ENCODE results near the gene TFIP11.

Gene TFIP11

DNA sequence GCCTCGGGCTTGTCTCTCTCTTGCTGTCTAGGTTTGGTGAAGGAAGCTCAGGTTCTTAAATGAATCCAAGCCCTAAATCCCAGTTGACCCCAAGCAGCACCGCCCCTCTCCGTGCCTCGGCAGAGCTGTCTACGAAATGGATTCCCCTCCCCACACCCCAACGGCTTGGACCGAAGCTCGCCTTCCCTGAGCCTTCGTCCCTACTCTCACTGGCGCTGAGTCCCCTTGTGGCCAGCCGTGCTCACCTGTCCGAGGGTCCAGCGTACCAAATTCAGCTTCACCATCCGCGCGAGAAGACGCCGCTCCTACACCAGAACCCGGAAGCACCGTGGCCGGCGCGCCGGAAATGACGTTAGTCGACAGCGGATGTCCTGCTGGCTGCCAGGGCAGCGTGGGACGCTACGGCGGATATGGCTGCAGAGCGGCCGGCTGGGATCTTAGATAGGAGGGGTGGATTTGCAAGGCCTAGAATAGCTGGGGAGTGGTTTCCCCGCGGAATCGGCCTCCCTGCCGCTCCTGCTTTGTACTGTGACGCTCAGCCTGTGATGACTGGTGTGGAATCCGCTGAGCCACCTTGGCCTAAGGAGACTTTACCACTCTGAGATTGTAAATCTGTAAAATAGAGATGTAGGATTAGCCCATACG is at the start of gene TFIP11:
TSS of gene TFIP11 (minus strand) at position 325 of the 645 bp plus-strand sequence. CDS start 2,201 bp downstream, outside the sequence.
- TF ChIP-seq, protein P1, sequence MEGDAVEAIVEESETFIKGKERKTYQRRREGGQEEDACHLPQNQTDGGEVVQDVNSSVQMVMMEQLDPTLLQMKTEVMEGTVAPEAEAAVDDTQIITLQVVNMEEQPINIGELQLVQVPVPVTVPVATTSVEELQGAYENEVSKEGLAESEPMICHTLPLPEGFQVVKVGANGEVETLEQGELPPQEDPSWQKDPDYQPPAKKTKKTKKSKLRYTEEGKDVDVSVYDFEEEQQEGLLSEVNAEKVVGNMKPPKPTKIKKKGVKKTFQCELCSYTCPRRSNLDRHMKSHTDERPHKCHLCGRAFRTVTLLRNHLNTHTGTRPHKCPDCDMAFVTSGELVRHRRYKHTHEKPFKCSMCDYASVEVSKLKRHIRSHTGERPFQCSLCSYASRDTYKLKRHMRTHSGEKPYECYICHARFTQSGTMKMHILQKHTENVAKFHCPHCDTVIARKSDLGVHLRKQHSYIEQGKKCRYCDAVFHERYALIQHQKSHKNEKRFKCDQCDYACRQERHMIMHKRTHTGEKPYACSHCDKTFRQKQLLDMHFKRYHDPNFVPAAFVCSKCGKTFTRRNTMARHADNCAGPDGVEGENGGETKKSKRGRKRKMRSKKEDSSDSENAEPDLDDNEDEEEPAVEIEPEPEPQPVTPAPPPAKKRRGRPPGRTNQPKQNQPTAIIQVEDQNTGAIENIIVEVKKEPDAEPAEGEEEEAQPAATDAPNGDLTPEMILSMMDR (IDR thresholded peaks at IDR 0.05; ENCODE audit: low read depth, low read length, missing control alignments): no peak
- peak within 1 kb of the TSS; percentile 84 for H3K4me3 ChIP-seq (ENCODE audit: low read depth, low read length)
- in situ Hi-C loops (cut with HindIII; ENCODE audit: low sequenced_read_pairs): no loop called here
- DNase-seq (ENCODE audit: low read depth): peak; percentile 81

DNA sequence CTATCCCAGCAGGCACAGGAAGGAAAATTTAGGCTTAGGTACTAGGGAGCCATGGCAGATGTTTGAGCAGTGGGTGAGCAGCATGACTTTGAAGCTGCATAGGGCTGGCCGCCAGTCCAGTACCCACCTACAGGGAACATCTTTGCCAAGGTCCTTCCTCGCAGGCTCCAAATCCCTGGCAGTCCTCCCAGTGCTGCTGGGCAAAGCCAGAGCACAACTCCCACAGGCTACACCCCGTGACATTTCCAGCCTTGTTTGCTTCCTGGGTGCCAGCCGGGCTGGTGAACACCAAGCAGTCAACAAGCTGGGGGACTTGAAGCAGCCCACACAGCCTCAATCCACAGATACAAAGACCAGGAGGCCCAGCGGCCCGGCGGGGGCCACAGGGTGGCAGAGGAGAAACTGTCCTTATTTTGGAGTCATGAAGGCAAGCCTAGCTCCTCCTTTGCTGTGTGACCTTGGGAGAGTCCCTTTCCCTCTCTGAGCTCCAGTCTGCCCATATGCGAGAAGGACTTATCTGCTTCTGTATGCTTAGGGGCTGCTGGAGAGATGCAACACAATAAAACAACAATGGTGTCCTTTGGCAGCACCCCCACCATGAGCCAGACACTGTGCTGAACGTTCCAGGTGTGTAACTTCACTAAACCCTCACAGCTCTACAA is 49.6 kb upstream of the TFIP11 start:
- no peak overlapping the region for H3K4me3 ChIP-seq (ENCODE audit: low read depth, low read length)
- in situ Hi-C loops (cut with HindIII; ENCODE audit: low sequenced_read_pairs): no loop called here
- no peak for DNase-seq (ENCODE audit: low read depth)
- TF ChIP-seq, protein P1 (IDR thresholded peaks at IDR 0.05; ENCODE audit: low read depth, low read length, missing control alignments): no peak

DNA sequence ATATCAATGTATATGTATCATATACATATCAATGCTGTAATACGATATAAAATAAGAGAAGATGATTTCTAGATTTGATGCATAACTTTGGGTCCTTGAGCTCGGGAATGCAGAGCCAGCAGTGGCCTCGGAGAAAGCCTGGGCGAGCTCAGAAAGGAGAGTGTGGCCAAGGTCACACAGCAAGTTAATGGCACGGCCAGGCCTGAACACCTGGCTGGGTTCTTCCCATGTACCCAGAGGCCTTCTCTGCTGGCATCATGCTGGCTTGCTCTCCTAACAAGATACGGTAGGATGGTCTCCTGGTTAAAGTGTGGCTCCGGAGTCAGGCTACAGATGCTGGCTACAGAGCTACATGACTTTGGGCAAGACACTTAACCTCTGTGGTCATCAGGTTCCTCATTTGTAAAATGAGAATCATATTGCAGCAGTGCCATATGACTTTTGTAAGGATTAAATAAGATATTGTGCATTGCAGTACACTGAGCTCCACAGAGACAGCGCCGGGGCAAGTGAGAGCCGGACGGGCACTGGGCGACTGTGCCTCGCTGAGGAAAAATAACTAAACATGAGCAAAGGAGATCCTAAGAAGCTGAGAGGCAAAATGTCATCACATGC is 47.8 kb upstream of the TFIP11 start:
- in situ Hi-C loops (cut with HindIII; ENCODE audit: low sequenced_read_pairs): no loop called here
- DNase-seq (ENCODE audit: low read depth): no peak
- TF ChIP-seq, protein P1 (IDR thresholded peaks at IDR 0.05; ENCODE audit: low read depth, low read length, missing control alignments): no peak
- no peak overlapping the region for H3K4me3 ChIP-seq (ENCODE audit: low read depth, low read length)

DNA sequence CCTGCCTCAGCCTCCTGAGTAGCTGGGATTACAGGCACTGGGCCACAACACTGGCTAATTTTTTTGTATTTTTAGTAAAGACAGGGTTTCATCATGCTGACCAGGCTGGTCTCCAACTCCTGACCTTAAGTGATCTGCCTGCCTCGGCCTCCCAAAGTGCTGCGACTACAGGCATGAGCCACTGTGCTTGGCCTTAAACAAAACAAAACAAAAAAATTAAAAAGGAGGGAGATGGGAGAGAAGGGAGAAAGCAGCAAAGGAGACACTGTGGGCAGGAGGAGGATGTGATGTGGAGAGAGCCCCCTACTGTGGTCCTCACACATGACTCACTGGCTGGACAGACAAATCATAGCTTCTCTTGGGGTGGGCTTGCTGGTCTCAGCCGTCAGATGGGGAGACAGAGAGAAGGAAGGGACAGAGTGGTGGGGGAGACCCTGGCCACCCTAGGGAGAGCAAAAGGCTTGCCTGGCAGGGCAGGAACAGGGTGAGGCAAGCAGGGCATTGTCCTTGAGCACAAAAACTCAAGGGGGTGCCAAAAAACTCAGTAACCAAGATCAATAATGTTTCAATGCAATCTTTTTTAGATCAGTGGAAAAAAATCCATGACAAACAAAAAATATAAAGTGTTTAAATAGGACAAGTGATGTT is 46.1 kb upstream of the TFIP11 start:
- DNase-seq (ENCODE audit: low read depth): peak; percentile 28
- TF ChIP-seq, protein P1 (IDR thresholded peaks at IDR 0.05; ENCODE audit: low read depth, low read length, missing control alignments): no peak
- in situ Hi-C loops (cut with HindIII; ENCODE audit: low sequenced_read_pairs): no loop called here
- no peak overlapping the region for H3K4me3 ChIP-seq (ENCODE audit: low read depth, low read length)

DNA sequence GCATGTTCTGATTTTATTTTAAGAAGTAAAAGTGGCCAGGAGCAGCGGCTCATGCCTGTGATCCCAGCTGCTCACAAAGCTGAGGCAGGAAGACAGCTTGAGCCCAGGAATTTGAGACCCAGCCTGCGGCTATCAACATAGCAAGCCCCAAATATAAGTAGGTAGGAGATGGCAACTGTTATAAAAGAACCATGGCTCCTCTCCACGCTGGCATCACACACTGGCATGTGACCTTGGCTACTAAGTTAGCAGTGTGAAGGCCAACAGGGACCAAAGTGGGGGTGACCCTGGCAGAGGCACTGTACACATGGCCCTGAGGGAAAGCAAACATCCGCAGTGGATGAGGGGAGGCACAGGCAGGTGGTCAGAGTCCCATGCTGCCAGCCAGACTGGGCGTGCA is 44.6 kb upstream of the TFIP11 start:
- no peak for DNase-seq (ENCODE audit: low read depth)
- TF ChIP-seq, protein P1 (IDR thresholded peaks at IDR 0.05; ENCODE audit: low read depth, low read length, missing control alignments): no peak
- in situ Hi-C loops (cut with HindIII; ENCODE audit: low sequenced_read_pairs): no loop called here
- H3K4me3 ChIP-seq (ENCODE audit: low read depth, low read length): no peak overlapping the region

DNA sequence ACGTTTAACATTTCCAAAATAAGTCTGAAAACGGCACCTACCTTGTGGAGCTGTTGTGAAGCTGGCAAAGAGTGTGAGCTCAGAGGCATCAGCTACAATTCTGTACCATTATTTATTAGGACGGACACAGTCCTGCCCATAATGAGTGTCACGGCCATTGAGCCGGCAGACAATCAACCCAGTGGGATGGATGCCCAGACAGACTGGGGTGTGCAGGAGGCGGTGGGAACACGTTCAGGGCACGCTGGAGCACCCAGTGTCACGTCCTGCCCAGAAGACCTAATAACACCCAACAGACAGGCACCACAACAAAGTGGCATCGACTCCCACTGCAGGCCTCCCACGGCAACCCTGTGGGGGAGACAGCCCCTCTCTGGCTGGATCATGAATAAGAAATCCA is 43.2 kb upstream of the TFIP11 start:
- TF ChIP-seq, protein P1 (IDR thresholded peaks at IDR 0.05; ENCODE audit: low read depth, low read length, missing control alignments): no peak
- no peak for DNase-seq (ENCODE audit: low read depth)
- no peak overlapping the region for H3K4me3 ChIP-seq (ENCODE audit: low read depth, low read length)
- in situ Hi-C loops (cut with HindIII; ENCODE audit: low sequenced_read_pairs): no loop called here

All from astrocyte of the cerebellum (primary cell).